Activated naive CD4-positive, alpha-beta T cell (primary cell): Measurements from ENCODE around the gene PTPRN2.
"Not testable (repeated sequence)": the region's sequence is repeated elsewhere in the genome, so short reads cannot be mapped to it uniquely, and the experiment has no call there.

Experiments
- DNase-seq, 4 experiments: peaks; one replicate each; lab custom pipeline; 2025; lab: John Stamatoyannopoulos, UW

PTPRN2 gene

GRCh38 chr7:157563467-157564135, 1024.0 kb downstream of the PTPRN2 start:
- not testable (repeated sequence) for DNase-seq

DNA sequence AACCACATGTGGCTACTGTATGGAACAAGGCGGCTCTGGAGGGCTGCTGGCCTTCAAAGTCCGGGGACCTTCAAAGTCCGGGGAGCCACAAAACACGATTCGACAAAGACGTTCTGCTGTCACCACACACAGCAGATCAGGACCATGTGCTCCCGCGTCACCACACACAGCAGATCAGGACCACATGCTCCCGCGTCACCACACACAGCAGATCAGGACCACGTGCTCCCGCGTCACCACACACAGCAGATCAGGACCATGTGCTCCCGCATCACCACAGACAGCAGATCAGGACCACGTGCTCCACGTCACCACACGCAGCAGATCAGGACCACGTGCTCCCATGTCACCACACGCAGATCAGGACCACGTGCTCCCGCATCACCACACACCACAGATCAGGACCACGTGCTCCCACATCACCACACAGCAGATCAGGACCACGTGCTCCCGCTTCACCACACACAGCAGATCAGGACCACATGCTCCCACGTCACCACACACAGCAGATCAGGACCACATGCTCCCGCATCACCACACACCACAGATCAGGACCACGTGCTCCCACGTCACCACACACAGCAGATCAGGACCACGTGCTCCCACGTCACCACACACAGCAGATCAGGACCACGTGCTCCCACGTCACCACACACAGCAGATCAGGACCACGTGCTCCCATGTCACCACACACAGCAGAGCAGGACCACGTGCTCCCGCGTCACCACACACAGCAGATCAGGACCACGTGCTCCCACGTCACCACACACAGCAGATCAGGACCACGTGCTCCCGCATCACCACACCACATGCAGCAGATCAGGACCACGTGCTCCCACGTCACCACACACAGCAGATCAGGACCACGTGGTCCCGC, 1024.9 kb downstream of the PTPRN2 start:
- DNase-seq, result not testable (repeated sequence)

- DNase-seq, result no peak
Observed at GRCh38 chr7:157561816-157562410, 1025.7 kb downstream of the PTPRN2 start.

DNA sequence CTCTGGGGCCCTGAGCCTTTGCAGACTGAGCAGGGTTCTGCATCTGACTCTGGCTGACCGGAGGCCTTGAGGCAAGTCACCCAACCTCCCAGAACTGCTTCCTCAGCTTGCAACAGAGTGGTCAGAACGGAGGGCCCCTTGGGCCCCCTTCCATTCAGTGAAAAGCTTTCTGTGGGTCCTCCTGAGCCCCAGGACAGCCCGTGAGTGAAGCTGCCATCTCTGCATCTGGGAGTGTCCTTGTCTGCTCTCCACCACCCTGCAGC, 1026.2 kb downstream of the PTPRN2 start:
- no peak for DNase-seq

- DNase-seq, result no peak
Observed at GRCh38 chr7:157560710-157561522, 1026.7 kb downstream of the PTPRN2 start.

DNA sequence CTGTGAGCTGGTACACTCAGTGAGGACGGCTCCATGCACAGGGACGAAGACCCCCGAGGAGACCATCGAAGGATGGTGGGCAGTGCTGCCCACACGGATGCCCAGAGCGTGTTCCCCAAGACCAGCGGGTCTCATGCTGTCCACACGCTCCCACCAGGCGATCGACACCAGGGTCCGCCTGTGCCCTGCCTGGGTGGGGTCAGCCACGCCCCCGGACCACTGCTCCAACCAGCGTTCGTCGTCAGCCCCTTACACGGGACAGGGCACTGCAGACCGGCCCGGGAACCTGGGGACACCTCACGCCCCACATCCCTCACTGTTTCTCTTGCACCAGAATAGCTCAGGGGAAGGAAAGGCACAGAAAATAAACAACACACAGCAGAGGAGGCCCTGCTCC, 1027.4 kb downstream of the PTPRN2 start:
- DNase-seq, result no peak

DNA sequence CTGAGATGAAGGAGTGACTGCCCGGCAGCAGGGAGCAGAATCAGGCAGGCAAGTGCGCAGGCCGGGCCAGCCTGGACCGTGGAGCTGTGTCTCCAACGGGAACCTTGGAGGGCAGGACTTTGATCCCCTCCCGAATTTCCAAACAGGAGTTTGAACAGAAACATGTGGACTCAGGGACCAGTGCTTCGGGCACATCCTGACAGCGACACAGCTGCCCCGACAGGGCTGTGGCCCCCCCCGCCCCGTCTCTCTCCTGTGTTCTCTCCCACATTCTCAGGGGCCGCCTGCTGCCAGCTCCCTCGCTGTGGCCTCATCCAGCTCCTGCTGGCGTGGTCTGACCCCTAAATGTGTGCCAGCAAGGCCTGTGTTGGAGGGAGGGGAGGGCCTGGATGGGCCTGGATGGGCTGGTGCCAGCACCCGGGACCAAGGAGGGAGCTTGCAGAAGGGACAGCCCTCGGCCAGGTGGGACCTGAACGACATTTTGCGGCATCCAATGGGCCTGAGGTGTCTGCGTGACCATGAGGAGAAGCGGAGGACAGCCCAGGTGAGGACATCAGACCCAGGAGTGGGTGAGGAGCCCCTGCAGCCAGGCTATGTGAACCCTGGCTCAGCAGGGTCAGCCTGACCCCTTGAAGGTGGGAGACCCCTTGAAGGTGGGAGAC, 1027.9 kb downstream of the PTPRN2 start:
- no peak for DNase-seq

DNA sequence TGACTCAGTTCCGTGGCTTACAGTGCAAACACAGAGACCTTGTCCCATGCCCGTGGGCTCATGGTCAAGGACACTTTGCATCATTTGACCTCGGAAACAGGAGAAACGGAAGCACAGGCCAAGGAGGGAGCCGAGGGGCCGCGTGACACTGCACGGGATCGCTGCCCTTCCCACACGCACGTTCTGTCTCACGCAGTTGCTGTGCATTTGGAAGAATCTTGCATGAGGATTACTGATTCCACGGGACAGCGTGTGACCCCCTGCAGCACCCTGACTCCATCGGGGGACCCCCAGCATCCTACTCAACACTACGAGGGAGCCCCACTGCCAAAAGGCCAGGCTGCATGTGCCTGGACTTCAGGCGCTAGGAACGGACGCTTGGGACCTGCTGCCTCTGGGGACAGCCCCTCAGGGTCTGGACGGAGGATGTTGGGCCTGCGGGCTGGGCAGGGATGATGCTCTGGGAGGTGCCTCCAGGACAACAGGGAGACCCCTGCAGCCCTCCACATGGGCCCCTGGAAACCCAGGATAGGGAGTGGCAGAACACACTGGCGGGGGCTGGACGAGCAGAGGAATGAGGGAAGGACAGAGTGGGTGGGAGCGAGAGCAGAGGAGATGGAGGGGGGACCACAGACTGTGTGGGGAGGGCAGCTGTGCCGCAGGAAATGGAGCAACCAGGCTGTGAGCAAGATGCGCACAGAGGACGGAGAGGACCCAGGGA, 1028.6 kb downstream of the PTPRN2 start:
- DNase-seq, result no peak

DNA sequence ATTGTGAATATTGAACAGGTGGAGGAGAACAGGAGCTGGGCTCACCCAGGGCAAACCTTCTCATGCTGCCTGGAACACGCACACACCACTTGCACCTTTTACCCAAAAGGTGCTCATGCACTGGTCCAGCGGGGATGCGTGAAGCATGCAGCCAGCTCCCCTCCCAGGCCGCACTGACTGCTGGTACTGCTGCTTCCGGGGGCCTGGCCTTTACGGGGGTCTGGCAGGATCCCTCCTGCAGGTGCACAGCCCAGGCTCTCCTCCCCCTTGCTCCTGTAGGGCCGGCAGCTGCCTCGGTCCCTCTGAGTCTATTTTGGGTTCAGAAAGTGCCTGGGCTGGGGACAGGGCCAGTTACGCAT, 1029.1 kb downstream of the PTPRN2 start:
- no peak for DNase-seq

DNA sequence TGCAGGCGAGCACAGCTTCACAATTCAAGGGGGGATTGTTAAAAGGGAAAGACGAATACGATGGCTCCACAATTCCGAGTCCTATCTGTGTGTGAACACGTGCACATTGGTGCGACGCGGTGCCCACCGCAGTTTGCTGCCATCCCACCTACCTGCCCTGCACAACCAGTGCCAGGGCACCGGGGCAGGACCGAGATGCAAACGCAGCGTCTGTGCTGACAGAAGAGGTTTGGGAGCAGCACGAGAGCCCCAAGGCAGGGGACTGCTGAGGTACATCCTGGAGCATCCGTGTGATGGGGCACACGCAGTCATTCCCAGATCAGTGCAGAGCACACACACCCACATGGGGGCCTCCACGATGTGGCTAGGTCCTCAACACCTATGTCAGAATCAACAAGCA, 1029.6 kb downstream of the PTPRN2 start:
- DNase-seq, result no peak

GRCh38 chr7:157557263-157557662, 1030.4 kb downstream of the PTPRN2 start:
- DNase-seq, result no peak

GRCh38 chr7:157556642-157556944, 1031.0 kb downstream of the PTPRN2 start:
- no peak for DNase-seq

- DNase-seq, result no peak
Observed at GRCh38 chr7:157555944-157556641, 1031.5 kb downstream of the PTPRN2 start.

DNA sequence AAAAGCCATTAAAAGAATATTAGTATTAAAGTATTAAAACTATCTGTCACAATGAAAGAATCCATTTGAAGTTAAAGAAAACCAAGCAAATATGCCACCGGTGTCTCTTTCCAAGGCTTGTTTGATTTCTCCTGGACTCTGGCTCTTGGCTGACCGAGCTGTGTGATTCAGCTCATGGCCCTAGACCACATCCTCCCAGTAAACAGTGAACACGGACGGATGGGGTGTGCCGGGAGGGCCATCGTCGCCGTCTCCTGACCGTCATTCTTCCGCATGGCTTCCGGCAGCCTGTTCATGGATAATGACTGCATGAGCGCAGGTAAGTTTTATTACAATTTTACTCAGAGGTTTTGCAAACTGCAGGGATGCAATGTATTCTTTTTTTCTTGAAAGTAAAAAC, 1032.3 kb downstream of the PTPRN2 start:
- no peak for DNase-seq

GRCh38 chr7:157554393-157555238, 1033.0 kb downstream of the PTPRN2 start:
- no peak for DNase-seq

DNA sequence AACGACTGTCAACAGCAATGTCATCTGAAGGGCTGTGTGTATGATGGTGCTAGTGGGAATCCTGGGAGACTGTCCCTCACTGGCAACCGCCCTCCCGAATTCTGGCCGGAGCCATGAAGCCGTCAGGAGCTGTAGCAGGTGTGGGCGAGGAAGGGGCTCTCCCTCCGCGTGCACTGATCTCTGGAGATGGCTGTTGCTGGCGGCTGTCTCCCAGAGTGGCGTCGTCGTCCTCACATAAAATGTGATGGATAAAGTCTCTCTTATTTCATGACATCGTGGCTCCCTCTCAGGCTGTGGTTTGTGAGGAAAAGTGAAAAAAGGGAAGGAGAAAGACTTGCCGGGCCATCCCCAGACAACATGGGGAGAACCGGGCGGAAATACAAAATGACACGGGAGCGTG, 1034.4 kb downstream of the PTPRN2 start:
- DNase-seq, result no peak

GRCh38 chr7:157552295-157552993, 1035.2 kb downstream of the PTPRN2 start:
- DNase-seq, result no peak

DNA sequence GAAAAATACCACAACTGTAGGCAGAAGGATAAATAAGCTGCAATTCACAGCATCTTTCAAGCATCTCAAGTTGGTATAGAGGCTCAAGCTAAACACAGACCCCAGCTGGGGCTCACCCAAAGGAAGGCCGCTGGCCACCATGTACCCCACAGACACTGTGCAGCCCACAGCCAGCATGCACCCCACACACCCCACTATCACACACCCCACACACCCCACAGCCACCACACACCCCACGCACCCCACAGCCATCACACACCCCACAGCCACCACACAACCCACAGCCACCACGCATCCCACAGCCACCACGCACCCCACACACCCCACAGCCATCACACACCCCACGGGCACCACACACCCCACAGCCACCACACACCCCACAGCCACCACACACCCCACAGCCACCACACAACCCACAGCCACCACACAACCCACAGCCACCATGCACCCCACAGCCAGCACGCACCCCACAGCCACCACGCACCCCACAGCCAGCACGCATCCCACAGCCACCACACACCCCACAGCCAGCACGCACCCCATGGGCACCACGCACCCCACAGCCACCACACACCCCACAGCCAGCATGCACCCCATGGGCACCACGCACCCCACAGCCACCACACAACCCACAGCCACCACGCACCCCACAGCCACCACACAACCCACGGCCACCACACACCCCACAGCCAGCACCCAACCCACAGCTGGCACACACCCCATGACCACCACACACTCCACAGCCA, 1036.1 kb downstream of the PTPRN2 start:
- no peak for DNase-seq
